GM19238 (cell line): ENCODE measurements around the gene CCR6.
"Not testable (repeated sequence)": the region's sequence is repeated elsewhere in the genome, so short reads cannot be mapped to it uniquely, and the experiment has no call there.

Experiments
- DNase-seq: peaks from one replicate; pipeline ENCODE4 v3.0.0; 2011; ENCODE audit warnings: low spot score; ENCODE audit not compliant: insufficient read length

The CCR6 gene

DNA sequence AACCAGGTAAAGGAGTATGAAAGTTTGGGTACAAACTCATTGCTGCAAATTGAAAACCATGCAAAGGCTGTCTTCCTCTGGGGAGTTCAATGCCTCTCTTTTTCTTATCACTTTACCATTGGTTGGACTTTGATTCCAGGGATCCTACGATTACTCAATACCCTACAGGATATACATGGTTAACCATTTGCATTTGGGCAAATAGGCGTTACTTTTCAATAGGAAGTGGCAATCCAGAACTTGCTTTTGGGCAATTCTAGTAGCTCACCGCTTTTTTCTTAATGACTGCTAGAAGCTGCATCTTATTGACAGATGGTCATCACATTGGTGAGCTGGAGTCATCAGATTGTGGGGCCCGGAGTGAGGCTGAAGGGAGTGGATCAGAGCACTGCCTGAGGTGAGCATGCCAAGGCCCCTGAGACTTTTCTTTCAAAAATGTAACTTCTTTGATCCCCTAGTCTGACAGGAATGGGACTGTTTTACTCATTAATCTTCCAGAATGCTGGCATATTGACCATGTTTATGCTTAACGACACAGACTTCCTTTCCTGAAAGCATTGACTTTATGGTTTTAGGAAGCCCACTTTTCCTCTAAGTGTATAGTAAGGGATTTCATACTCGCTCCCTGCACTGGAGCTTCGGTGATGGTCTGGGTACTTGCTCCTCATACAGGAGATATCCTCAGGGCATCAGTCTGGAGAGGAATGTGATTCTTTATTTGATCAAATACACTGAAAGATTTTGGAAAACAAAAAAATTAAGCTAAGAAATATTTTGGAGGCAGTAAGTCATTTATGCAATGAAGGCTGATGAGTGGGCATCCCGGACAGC lies at the start of gene CCR6:
Gene CCR6 (plus strand): TSS at position 270 of the 831 bp plus-strand sequence. CDS start 13,039 bp downstream, outside the sequence.
- DNase-seq = no peak

DNA sequence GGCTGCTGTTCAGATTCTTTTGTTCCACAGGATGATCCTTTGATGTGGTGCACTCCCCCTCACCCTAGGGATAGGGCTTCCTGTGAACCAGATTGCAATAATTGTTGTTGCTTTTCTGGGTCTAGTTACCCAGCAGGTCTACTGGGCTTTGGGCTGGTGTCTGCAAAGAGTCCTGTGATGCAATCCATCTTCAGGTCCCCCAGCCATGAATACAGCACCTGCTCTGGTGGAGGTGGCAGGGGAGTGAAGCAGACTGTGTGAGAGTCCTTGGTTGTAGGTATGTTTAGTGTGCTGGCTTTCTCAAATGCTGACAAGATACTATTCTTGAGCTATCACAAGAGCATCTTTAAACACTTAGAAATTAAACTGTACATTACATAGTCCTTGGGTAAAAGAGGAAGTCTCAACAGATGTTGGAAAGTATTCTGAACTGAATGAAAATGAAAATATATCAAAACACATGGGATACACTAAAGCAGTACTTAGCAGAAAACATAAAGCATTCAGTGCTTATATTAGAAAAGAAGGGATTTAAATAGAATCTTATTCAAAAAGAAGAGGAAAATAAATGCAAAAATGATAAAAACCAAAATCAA lies 49.1 kb upstream of the CCR6 start:
- no peak for DNase-seq

DNA sequence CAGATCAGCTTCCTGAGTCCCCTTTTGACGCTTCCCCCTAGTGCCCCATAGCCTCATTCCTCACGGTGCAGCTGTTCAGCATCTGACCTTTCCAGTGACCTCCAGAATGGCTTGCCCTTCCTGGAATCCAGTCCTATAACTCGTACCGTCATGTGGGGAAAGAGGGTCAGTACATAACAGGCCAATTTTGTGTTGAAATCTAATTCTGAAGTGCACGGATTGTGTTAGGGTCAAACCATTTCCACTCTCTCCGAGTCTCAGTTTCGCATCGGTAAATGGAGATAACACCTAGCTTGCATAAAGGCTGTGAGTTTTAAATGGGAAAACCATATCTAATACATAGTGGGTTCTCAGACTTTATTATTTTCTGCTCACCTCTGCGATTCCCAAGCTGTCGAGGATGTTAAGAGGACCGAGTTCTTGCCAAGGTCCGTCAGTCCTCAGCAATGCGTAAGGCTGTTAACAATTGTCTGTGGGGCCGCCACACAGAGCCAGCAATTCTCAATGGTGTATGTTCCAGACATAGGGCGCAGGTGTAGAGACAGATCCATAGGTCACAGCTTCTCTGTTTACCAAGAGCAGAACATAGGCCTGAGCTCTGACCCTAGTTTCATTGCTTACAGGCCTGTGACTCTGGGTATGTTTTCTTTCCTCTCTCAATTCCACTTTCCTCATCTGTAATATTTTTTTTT lies 45.5 kb upstream of the CCR6 start:
- DNase-seq = no peak

DNA sequence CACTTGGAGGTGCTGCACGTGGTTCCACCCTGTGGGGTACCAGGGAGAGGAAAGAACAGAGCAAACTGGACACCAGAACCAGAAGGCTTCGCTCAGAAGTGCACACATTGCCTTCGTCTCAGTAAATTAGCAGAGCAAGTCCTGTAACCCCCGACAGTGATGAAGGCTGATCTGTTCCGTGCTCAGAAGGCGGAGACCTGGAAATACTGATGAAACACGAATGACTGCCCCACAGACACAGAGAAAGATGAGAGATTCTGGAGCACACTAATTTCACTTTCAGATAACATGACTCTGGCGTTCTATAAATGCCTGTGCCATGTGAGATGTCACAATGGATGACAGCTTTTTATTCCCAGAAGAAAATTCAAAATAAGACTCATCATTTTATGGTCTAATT lies 44.2 kb upstream of the CCR6 start:
- DNase-seq = no peak

DNA sequence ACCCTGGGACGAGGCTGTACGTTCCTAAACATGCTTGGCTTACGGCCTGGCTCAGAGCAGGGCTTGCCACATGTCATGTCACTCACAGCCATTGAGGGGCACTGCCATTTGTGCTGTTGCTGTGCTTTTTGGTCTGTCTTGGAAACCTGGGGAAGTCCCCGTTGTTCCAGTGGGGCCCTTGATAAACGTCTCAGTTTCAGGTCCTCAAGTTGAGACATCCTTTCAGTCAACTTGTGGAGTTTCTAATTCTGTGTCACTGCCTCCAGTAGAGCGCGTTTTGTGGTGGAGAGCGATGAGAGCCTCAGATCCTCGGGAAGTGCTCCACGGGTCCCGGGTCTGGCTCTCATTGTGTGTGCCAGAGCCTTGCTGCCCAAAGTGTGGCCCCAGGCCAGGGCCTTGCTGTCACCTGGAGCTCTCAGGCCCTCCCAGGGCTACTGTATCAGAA lies 43.0 kb upstream of the CCR6 start:
- peak; percentile 66 for DNase-seq

DNA sequence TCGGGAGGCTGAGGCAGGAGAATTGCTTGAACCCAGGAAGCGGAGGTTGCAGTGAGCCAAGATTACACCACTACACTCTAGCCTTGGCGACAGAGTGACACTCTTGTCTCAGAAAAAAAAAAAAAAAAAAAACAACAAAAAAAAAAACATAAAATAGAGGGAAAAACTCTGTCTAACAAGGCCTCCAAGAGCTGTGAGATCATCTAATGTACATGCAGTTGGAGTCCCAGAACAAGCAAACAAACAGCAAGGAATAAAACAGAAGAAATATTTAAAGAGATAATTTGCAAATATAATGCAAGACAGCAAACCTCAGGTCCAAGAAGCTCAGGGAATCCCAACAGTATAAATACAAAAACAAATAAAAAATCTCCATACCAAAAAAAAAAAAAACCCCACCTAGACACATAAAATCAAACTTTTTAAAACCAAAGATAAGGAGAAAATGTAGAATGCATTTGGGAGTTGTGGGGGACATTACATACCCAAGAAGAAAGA lies 35.0 kb upstream of the CCR6 start:
- no peak for DNase-seq

DNA sequence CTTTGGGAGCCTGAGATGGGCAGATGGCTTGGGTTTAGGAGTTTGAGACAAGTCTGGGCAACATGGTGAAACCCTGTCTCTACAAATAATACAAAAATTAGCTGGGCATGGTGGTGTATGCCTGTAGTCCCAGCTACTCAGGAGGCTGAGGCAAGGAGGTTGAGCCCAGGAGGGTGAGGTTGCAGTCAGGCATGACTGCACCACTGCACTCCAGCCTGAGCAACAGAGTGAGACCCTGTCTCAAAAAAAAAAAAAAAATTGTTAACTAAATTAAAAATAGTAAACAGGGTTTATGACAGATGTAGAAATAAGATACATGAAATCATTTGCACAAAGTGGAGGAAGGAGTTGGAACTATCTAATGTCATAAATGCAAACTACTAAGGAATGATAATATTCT lies 34.2 kb upstream of the CCR6 start:
- not testable (repeated sequence) for DNase-seq

DNA sequence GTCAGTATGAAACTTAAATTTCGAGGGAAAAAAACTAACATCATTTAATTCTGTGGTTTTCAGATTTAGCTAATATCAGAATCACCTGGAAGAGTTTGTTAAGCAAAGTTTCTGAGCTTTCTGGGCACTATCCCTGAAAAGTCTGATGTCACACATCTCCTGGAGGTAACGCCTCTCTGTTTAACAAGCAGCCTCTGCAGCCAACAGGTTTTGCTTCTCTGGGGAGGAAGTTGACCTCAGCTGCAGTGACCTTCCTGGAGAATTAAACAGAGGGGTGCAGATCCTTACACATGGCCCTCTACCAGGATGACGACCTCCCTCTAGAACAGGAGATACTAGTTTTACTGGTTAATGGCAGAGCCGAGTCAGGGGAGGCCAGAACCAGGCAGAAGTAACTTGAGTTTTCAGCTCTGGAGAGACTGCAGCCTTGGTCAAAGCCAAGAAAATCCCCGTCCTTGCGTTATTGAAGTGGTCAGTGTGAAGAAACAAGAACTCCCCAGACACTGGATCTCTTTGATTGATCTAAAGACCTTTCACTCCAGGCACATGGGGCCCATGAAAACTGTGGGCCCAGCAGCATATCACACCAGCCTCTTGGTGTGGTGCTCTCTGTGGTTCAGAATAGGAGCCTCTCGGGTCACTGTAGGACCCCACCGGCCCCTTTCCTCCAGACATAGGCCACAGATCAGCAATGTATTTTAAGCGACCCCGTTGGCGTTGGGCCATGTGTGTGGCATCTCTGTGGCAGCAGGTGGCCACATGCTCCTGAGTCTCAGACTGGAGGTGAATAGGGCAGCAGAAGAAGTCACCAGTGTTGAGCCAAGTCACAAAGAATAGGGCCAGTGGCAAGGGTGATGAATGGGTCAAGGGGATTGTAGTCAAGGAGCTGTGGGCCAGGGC lies 33.4 kb upstream of the CCR6 start:
- no peak for DNase-seq

DNA sequence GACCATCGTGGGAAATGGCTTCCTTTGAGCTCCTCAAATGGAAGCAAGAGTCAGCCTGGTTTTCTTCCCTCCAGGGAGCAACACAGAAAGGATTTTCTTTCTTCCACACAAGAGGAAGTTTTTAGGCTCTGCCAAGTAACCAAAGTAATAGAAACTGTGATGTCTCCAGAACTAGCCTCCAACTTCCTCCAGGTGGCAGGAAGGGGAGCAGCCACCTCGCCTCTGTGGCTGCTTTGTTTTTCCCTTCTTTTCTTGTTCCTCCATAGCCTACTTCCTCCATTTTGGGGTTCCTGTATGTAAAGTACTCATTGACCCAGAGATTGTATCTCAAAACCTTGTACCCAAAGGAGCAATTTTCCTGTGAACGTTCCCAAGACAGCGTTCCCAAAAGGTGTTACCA lies 32.7 kb upstream of the CCR6 start:
- no peak for DNase-seq

DNA sequence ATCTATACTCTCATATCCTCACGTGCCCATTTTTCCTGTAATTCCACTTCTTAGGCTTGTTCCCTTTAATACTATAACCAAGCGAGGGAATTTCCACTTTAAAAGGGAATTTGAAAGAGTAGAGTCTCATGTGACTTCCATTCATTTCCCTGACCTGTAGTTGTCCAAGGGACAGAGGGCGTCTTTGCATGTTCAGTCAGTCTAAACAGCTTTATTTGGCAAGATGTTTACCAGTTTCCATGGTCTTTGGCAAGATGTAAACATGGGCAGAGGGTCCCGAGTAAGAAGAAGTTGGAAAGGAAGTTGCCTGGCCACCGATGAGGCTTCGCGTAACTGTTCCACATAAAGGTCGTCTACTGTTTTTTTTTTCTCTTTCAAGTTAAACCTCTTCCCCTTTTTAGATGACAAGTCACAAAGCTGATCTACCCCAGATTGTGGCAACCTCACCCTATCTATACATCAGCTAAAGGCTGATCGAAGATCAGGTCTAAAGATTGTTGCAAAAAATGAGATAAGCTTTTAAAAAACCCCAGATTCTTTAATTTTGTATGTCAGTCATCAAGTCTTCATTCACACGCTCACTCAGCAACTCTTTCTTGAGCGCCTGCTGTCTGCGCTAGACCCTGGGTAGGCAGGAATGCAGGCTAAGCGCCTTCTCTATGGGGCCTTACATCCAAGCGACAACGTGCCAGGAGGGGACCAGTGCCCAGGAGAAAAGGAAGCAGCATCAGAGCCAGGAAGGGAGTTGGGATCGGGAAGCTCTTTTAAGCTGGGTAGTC lies 31.7 kb upstream of the CCR6 start:
- DNase-seq = no peak

DNA sequence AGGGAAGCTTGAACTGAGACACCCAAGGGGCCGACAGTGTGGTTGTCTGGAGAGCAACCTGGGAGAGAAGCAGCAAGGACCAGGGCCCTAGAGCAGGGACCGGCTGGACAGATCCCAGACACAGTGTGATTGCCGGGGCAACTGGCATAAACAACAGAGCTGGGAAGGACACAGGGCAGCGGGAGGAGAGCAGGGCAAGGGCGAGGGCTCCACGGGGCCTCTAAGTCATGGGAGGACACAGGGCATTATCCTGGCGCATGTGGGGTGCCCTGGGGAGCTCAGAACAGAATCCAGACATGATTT lies 31.1 kb upstream of the CCR6 start:
- DNase-seq = no peak

DNA sequence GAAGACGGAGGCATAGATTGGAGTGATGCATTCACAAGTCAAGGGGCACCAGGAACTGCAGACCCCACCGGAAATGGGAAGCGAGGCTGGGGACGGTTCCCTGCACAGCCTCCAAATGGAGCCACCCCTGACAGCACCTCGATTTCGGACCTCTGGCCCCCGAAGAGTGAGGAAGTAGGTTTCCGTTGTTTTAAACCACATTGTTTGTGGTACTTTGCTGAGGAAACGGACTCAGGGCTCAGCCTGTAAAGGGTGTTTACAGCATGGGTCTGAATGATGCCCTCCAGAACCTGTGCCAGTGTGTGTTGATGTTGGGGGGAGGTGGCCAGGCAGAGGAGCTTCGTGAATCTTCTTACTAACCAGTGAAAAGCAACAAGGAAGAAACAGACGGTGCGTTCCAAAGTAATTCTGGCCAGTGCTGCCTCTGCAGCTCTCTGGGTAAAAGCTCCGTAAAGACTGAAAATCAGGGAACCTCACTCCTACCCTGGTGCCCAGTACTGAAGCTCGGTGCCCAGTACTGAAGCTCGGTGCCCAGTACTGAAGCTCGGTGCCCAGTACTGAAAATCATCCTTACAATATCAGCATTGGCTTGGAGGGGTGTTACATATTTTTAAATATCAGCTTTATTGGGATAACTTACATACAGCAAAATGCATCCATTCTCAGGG lies 30.1 kb upstream of the CCR6 start:
- no peak for DNase-seq

DNA sequence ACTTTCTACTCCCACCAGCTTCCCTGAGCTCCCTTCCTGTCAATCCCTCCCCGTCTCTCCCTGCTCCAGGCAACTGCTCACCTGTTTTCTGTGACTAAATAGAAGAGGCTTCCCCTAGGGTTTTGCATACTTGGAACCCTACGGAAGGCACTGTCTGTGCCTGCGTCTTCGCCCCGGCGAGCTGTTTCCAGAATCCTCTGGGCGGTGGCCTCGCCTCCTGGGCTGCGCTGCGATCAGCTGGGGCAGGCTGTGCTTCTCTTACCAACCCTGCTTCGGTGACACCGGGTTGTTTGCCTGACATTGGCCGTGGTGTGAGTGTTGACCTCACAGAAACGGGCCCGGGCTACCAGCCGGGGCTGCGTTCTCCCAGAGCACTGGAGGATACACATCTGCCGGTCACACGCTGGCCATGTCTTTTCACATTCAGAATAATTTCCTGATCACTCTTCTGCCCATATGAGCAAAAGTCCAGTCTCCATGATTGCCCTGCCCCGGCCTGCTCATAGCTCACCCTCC lies 29.4 kb upstream of the CCR6 start:
- no peak for DNase-seq

DNA sequence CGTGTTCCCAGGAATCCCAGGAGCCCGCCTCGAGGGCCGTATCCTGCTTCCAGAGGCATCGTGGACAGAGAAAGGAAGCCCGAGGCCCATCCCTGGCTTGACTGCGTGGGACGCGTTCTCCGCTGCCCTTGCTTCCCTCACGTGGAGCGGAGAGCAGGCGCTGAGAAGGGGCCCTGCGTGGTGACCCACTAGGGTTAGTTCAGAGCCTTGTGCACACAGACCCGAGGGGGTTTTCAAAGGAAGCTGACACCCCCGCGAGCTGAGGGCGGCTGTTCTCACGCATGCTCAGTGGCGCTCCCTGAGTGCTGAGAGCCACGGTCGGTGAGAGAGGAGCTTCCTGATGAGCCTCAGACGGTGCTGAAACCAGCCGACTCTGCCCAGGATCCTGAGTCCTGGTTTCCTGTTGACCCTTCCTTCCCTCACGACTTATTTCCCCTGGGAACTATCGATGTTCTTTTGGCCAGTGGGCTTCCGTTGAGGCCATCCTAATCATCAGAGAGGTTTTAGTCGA lies 28.9 kb upstream of the CCR6 start:
- DNase-seq = no peak

DNA sequence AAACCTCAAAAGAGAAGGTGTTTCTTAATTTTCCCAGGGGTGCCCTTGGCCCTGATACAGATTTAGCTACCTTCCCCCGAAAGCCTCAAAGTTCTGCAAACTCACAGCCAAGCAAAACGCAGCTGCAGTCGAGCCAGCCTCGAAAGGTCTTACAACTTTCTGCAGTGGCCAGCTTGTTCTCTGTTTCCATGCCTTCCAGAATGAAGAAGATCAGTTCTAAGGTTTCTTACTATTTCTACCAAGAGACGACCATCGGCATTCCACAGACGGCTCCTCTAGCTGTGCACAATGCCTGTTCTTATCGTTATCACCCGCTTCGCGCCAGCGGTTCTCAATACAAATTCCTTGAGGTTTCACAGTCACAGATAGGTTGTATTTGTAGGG lies 28.5 kb upstream of the CCR6 start:
- no peak for DNase-seq

DNA sequence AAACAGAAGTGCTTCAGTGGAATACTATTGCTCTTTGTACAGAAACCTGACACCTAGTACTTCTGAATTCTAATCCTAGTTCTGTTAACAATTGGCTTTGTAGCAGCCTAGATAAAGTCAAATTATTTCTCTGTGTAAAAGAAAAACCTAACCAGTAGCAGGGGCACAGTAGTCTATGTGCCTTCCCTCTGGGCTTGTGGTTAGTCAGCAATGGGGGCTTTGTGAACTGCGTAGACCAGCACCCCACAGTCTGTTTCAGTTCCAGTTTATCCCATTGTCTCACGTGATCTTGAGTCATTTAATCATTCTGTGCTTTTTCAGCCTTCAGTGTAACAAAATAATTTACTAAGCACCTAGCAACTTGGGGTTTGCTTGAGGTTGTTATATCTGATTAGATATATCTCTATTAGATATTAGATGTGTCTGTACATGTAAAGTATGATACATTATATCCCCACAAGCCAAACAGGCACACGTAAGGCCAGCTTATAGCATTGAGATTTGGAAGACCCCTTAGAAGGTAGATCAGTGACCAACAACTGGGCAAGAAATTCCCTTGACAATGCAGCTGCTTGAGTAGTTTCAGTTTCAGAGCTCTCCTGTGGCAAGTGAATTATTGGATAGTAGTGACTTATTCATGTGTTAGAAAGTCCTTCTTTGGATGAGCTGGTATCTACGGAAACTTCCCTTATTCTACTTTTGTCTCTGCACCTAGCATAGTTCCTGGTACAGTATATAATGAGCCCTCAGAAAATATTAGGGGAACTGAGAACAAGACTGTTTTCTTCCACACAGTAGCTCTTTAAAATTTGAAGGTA lies 27.9 kb upstream of the CCR6 start:
- DNase-seq = no peak

DNA sequence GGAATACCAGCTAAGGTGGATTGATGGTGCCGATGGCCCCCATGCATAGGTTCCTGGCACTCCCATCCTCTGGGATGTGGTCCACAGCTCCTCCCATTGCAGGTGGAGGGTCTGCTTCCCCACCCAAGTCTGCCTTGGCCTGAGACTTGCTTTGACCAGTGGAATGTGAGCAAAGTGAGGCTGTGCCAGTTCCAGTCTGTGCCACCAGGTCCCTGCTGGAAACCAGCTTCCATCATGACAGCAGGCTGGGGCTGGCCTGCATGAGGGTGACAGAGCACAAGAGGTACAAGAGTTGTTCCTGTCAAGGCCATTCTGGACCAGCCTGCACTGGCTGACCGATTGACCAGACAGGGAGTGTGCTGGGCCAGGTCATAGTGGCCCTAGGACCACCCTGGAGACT lies 27.0 kb upstream of the CCR6 start:
- no peak for DNase-seq

DNA sequence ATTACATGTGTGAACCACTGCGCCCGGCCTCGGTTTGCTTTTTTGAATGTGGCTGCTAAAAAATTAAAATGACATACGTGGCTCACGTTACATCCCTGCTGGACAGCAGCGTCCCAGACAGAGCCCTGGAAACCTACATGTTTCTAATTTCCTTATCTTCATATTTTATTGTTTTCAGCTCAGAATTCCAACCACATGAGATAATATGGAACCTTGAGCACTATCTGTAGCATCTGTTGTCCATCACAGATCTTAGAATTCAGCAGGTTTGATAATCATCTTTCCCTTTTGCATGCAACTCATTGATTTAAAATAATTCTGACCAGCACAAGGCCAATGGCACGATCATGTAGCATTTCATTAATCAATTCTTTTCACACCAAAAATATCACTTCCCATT lies 25.9 kb upstream of the CCR6 start:
- DNase-seq = no peak

DNA sequence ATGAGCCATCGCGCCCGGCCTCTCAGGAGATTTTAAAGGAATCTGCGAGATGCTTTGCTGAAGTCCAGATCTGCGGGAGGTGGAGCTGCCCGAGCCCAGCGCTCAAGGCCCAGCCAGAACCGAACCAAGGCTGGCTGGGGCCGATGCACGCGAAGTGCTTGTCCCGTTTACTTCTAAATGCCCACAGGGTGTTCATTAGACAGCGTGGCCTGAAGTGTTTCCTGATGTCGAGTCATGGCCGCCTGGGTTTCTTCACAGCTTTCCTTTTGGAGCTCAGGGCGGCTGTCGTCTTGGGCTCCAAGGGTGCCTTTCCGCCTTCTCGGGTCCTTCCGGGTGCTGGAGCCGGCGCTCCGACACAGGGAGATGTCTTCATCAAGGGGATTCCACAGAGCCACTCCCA lies 25.1 kb upstream of the CCR6 start:
- no peak for DNase-seq
